GM18909 (cell line): ENCODE results near the gene NME9.

Source experiments
- ATAC-seq: cut with Tn5 transposase; IDR thresholded peaks from one replicate; pipeline ENCODE4 v1.9.1; 2021; ENCODE audit warnings: mild to moderate bottlenecking; ENCODE audit not compliant: unreplicated experiment, poor library complexity

The NME9 gene

GRCh38 chr3:138363322-138363721 lies 33.7 kb upstream of the NME9 start:
- ATAC-seq, result no peak

- no peak for ATAC-seq
These were observed 32.9 kb upstream of the NME9 start for GRCh38 chr3:138362538-138362937.

GRCh38 chr3:138361561-138361971 lies 31.9 kb upstream of the NME9 start:
- no peak for ATAC-seq

GRCh38 chr3:138360869-138361525 lies 31.3 kb upstream of the NME9 start:
- no peak for ATAC-seq

- no peak for ATAC-seq
These were observed 30.5 kb upstream of the NME9 start for GRCh38 chr3:138359919-138360868.

- ATAC-seq, result no peak
These were observed 29.7 kb upstream of the NME9 start for GRCh38 chr3:138359148-138359918.

GRCh38 chr3:138356730-138357405 lies 27.2 kb upstream of the NME9 start:
- ATAC-seq, result no peak

GRCh38 chr3:138355071-138355470 lies 25.4 kb upstream of the NME9 start:
- no peak for ATAC-seq

GRCh38 chr3:138354376-138354775 lies 24.7 kb upstream of the NME9 start:
- ATAC-seq, result no peak

- no peak for ATAC-seq
These were observed 22.4 kb upstream of the NME9 start for GRCh38 chr3:138351916-138352550.

- no peak for ATAC-seq
These were observed 21.5 kb upstream of the NME9 start for GRCh38 chr3:138351151-138351550.

- no peak for ATAC-seq
These were observed 20.4 kb upstream of the NME9 start for GRCh38 chr3:138349926-138350665.

GRCh38 chr3:138348754-138349739 lies 19.4 kb upstream of the NME9 start:
- no peak for ATAC-seq

GRCh38 chr3:138347960-138348753 lies 18.5 kb upstream of the NME9 start, which contains the start of gene MRAS:
Gene MRAS (plus strand): TSS chr3:138348579. CDS start chr3:138372884, 24,305 bp downstream.
- ATAC-seq, result no peak

- no peak for ATAC-seq
These were observed 15.1 kb upstream of the NME9 start for GRCh38 chr3:138344754-138345153.

GRCh38 chr3:138340511-138340910 lies 10.9 kb upstream of the NME9 start:
- no peak for ATAC-seq

- no peak for ATAC-seq
These were observed 9.2 kb upstream of the NME9 start for GRCh38 chr3:138338811-138339210.
